Activated CD4-positive, alpha-beta memory T cell treated with anti-CD3 and anti-CD28 coated beads, Interleukin-2, amount 10 ng/mL, durations not matched to agents 7 days and 5 days (primary cell): Measurements from ENCODE around the gene CELF5. TPM values are rescaled to one million over a fixed set of nuclear protein-coding genes. Genes with fewer than 3 reads are reported as not detected.
"Not testable (repeated sequence)": the region's sequence is repeated elsewhere in the genome, so short reads cannot be mapped to it uniquely, and the experiment has no call there.

Experiments used
- CTCF ChIA-PET: fragments of 350-600 bp; sonication (Branson Sonifier 250); formaldehyde crosslinking; loops from one replicate; lab custom pipeline; 2021; ENCODE audit warnings: antibody characterized with exemption, inconsistent platforms; lab: Charles Lee
- POLR2A ChIA-PET: fragments of 350-600 bp; sonication (Branson Sonifier 250); formaldehyde crosslinking; loops from one replicate; lab custom pipeline; 2021; ENCODE audit warnings: antibody characterized with exemption; lab: Charles Lee
- DNase-seq: peaks from one replicate; pipeline ENCODE4 v3.0.0-alpha.2; 2020
- H3K27ac Mint-ChIP-seq: one replicate; pipeline ENCODE4 v1.8.0; 2021; ENCODE audit warnings: mild to moderate bottlenecking, mixed read lengths
- H3K27me3 Mint-ChIP-seq: one replicate; pipeline ENCODE4 v1.8.0; 2021; ENCODE audit warnings: mixed read lengths
- H3K36me3 Mint-ChIP-seq: one replicate; pipeline ENCODE4 v1.8.0; 2021; ENCODE audit warnings: low read depth, mixed read lengths
- H3K4me1 Mint-ChIP-seq: one replicate; pipeline ENCODE4 v1.8.0; 2021; ENCODE audit warnings: mixed read lengths
- H3K4me3 Mint-ChIP-seq: one replicate; pipeline ENCODE4 v1.8.0; 2021; ENCODE audit warnings: mild to moderate bottlenecking, mixed read lengths
- H3K9me3 Mint-ChIP-seq: one replicate; pipeline ENCODE4 v1.8.0; 2021; ENCODE audit warnings: mixed read lengths
- total RNA-seq, 2 experiments: library from RNA; stranded (reverse); gene quantifications; one replicate each; pipeline ENCODE4 v1.2.3, GENCODE V29; 2021

CELF5 gene
- total RNA-seq, 2 experiments from 2014 or later = 0.25 to 0.43 TPM

GRCh38 chr19:3289971-3290569, 65.6 kb downstream of the CELF5 start:
- Mint-ChIP-seq H3K36me3 (no peaks in the 10 kb centered on the region), H3K27me3 (peaks cover 7% of the 10 kb centered on the region), H3K9me3 (peaks cover 4% of the 10 kb centered on the region), H3K4me3 (no peak overlapping the region), H3K4me1 (peaks cover 5% of the 10 kb centered on the region), H3K27ac (no peak overlapping the region)
- ChIA-PET POLR2A (no interaction called here), CTCF (interaction anchor here (0.6 kb wide), 2 partner anchors 44 to 1462 kb away, joined by 3 read pairs; no protein-coding TSS in a partner anchor)
- DNase-seq = no peak

GRCh38 chr19:3290858-3291257, 66.4 kb downstream of the CELF5 start:
- H3K27me3 Mint-ChIP-seq, H3K27ac Mint-ChIP-seq, DNase-seq, POLR2A ChIA-PET, H3K4me3 Mint-ChIP-seq, H3K4me1 Mint-ChIP-seq, H3K36me3 Mint-ChIP-seq, H3K9me3 Mint-ChIP-seq: not testable (repeated sequence)
- CTCF ChIA-PET = interaction anchor here (0.6 to 0.7 kb wide), 2 partner anchors 393 to 1461 kb away, joined by 3 to 8 read pairs; no protein-coding TSS in a partner anchor

- Mint-ChIP-seq H3K4me1 (no peaks in the 10 kb centered on the region), H3K27ac (no peak overlapping the region), H3K4me3 (no peak overlapping the region), H3K9me3 (no peaks in the 10 kb centered on the region), H3K36me3 (no peaks in the 10 kb centered on the region), H3K27me3 (peaks cover 8% of the 10 kb centered on the region)
- DNase-seq = no peak
- CTCF ChIA-PET = interaction anchor here (0.7 kb wide), 1 partner anchor 392 kb away, joined by 8 read pairs; no protein-coding TSS in a partner anchor
- POLR2A ChIA-PET = no interaction called here
Measured at GRCh38 chr19:3291644-3292043, 67.2 kb downstream of the CELF5 start.

- Mint-ChIP-seq H3K4me1 (no peaks in the 10 kb centered on the region), H3K27me3 (peaks cover 4% of the 10 kb centered on the region), H3K27ac (no peak overlapping the region), H3K4me3 (no peak overlapping the region), H3K9me3 (no peaks in the 10 kb centered on the region), H3K36me3 (no peaks in the 10 kb centered on the region)
- ChIA-PET CTCF (no interaction called here), POLR2A (no interaction called here)
- DNase-seq = no peak
Measured at GRCh38 chr19:3292958-3293529, 68.6 kb downstream of the CELF5 start.

DNA sequence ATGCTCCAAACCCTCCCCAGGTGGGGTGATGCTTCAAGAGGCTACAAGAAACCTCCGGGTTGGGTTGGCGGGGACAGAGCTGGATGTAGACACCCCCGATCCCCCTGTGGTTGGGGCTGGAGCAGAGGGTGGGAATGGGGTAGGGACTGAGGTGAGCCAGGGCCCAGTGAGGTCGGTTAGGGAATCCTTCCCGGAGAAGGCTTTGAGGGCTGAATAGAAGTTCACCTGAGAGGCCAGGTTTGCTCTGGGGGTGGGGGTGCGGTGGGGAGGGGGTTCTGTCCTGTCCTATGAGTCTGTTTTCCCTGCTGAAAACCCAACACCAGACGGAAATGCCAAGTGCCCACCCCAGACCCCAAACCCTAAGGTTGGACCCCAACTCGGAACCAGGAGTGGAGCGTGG, 69.1 kb downstream of the CELF5 start:
- H3K27ac Mint-ChIP-seq = no peak overlapping the region
- CTCF ChIA-PET = no interaction called here
- H3K4me1 Mint-ChIP-seq = no peaks in the 10 kb centered on the region
- no peak overlapping the region for H3K4me3 Mint-ChIP-seq
- peaks cover 4% of the 10 kb centered on the region for H3K27me3 Mint-ChIP-seq
- no peaks in the 10 kb centered on the region for H3K36me3 Mint-ChIP-seq
- POLR2A ChIA-PET = no interaction called here
- no peak for DNase-seq
- H3K9me3 Mint-ChIP-seq = no peaks in the 10 kb centered on the region

GRCh38 chr19:3294080-3294850, 69.8 kb downstream of the CELF5 start:
- Mint-ChIP-seq H3K27me3 (peaks cover 4% of the 10 kb centered on the region), H3K9me3 (no peaks in the 10 kb centered on the region), H3K4me1 (no peaks in the 10 kb centered on the region), H3K36me3 (no peaks in the 10 kb centered on the region), H3K4me3 (no peak overlapping the region), H3K27ac (no peak overlapping the region)
- ChIA-PET CTCF (interaction anchor here (0.6 to 0.9 kb wide), 2 partner anchors 9 to 85 kb away, joined by 3 read pairs; no protein-coding TSS in a partner anchor), POLR2A (no interaction called here)
- DNase-seq = no peak

GRCh38 chr19:3295581-3295980, 71.1 kb downstream of the CELF5 start:
- H3K36me3 Mint-ChIP-seq = no peaks in the 10 kb centered on the region
- POLR2A ChIA-PET = no interaction called here
- peaks cover 4% of the 10 kb centered on the region for H3K27me3 Mint-ChIP-seq
- no peak overlapping the region for H3K27ac Mint-ChIP-seq
- H3K9me3 Mint-ChIP-seq = no peaks in the 10 kb centered on the region
- H3K4me1 Mint-ChIP-seq = no peaks in the 10 kb centered on the region
- CTCF ChIA-PET = no interaction called here
- no peak for DNase-seq
- no peak overlapping the region for H3K4me3 Mint-ChIP-seq

- H3K9me3 Mint-ChIP-seq = no peaks in the 10 kb centered on the region
- ChIA-PET POLR2A (no interaction called here), CTCF (no interaction called here)
- H3K4me3 Mint-ChIP-seq = no peak overlapping the region
- no peak for DNase-seq
- peaks cover 4% of the 10 kb centered on the region for H3K27me3 Mint-ChIP-seq
- no peaks in the 10 kb centered on the region for H3K36me3 Mint-ChIP-seq
- H3K4me1 Mint-ChIP-seq = no peaks in the 10 kb centered on the region
- H3K27ac Mint-ChIP-seq = no peak overlapping the region
Measured at GRCh38 chr19:3296034-3296433, 71.6 kb downstream of the CELF5 start.

- no peak for DNase-seq
- ChIA-PET POLR2A (no interaction called here), CTCF (no interaction called here)
Measured at GRCh38 chr19:3296446-3296845, 72.0 kb downstream of the CELF5 start.

DNA sequence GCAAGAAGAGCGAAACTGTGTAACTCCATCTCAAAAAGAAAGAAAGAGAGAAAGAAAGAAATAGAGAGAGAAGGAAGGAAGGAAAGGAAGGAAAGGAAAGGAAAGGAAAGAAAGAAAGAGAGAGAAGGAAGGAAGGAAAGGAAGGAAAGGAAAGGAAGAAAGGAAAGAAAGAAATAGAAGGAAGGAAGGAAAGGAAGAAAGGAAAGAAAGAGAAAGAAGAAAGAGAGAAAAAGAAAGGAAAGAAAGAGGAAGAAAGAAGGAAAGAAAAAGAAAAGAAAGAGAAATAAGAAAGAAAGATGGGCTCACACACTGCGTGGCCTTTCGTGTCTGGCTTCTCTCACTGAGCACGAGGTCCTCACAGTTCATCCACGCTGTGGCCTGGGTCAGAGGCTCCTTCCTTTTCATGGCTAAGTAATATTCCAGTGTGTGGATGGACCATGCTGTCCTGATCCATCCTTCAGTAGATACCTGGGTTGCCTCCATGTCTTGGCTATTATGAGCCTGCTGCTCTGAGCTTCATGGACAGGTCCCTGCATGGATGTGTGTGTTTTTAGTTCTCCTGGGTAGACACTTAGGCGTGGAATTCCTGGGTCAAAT, 74.5 kb downstream of the CELF5 start:
- Mint-ChIP-seq H3K9me3 (no peaks in the 10 kb centered on the region), H3K27ac (no peak overlapping the region), H3K4me3 (no peak overlapping the region), H3K27me3 (peaks cover 2% of the 10 kb centered on the region), H3K4me1 (no peaks in the 10 kb centered on the region), H3K36me3 (no peaks in the 10 kb centered on the region)
- POLR2A ChIA-PET = no interaction called here
- CTCF ChIA-PET = interaction anchor here (0.6 kb wide), 1 partner anchor 1551 kb away, joined by 4 read pairs; no protein-coding TSS in a partner anchor
- no peak for DNase-seq

More at GRCh38 chr19:3296446-3296845, 72.0 kb downstream of the CELF5 start:
- H3K27ac Mint-ChIP-seq = no peak overlapping the region
- no peak overlapping the region for H3K4me3 Mint-ChIP-seq
- no peaks in the 10 kb centered on the region for H3K36me3 Mint-ChIP-seq
- no peaks in the 10 kb centered on the region for H3K4me1 Mint-ChIP-seq
- H3K27me3 Mint-ChIP-seq = peaks cover 4% of the 10 kb centered on the region
- H3K9me3 Mint-ChIP-seq = no peaks in the 10 kb centered on the region

- H3K9me3 Mint-ChIP-seq, H3K27me3 Mint-ChIP-seq, H3K27ac Mint-ChIP-seq, H3K36me3 Mint-ChIP-seq, POLR2A ChIA-PET, H3K4me3 Mint-ChIP-seq, DNase-seq, H3K4me1 Mint-ChIP-seq: not testable (repeated sequence)
- CTCF ChIA-PET = interaction anchor here (0.6 kb wide), 2 partner anchors 176 to 205 kb away, joined by 3 read pairs; no protein-coding TSS in a partner anchor
Measured at GRCh38 chr19:3300566-3300965, 76.1 kb downstream of the CELF5 start.

GRCh38 chr19:3302755-3303154, 78.3 kb downstream of the CELF5 start:
- H3K4me3 Mint-ChIP-seq = no peak overlapping the region
- no peaks in the 10 kb centered on the region for H3K4me1 Mint-ChIP-seq
- CTCF ChIA-PET = interaction anchor here (0.6 to 1.0 kb wide), 3 partner anchors 8 to 1370 kb away, joined by 3 to 5 read pairs (median 3); no protein-coding TSS in a partner anchor
- no peaks in the 10 kb centered on the region for H3K27me3 Mint-ChIP-seq
- no peak for DNase-seq
- H3K9me3 Mint-ChIP-seq = no peaks in the 10 kb centered on the region
- POLR2A ChIA-PET = interaction anchor here (0.6 kb wide), 1 partner anchor 71 kb away, joined by 3 read pairs; no protein-coding TSS in a partner anchor
- no peaks in the 10 kb centered on the region for H3K36me3 Mint-ChIP-seq
- H3K27ac Mint-ChIP-seq = no peak overlapping the region
